ENCODE data around the gene AHCYL2. TPM values are rescaled to one million over a fixed set of nuclear protein-coding genes. Genes with fewer than 3 reads are reported as not detected.
A peak's percentile ranks its signal among the peaks of the same experiment; 100 is the strongest.
"Not testable (repeated sequence)": the region's sequence is repeated elsewhere in the genome, so short reads cannot be mapped to it uniquely, and the experiment has no call there.

The AHCYL2 gene
- total RNA-seq, 2 experiments from 2014 or later, result 5.0 to 8.7 TPM

DNA sequence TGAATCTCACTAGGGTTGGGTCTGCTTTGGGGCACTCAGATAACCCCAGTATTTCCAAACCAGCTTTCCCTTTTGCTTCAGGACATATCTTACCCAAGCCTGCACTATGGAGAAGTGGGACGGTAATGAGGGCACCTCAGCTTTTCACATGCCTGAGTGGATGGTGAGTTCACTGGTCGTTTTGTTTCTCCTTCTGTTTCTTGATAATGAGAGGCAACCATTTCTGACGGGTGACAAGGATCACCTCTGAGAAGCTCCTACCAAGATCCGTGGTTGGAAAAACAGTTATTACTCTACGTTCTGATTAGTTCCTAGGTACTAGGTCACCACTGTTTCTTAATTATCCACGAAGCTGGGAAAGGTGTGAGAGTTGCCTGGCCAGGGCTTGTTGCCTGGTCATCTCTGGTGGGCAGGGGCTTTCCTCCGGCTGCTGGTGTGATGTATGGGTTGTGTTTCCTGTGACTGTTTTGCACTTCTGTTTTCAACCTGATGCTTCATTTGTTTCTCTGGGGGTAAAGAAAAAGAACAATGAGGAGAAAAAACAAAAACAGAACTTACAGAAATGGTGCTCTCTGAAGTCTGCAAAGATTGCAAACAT, 143.7 kb downstream of the AHCYL2 start:
- Histone ChIP-seq H3K36me3 (ENCODE audit: insufficient read depth, low read length) (no peaks in the 10 kb centered on the region), H2AFZ (ENCODE audit: low read length) (peak overlapping the region; percentile 31; the same call in 1 of the 2 replicates), H3K9me2 (ENCODE audit: insufficient read depth, low read length) (no peaks in the 10 kb centered on the region), H3K9me3 (ENCODE audit: low read length) (no peaks in the 10 kb centered on the region), H4K20me1 (ENCODE audit: insufficient read depth, low read length) (no peaks in the 10 kb centered on the region), H3K4me2 (ENCODE audit: low read length) (peak overlapping the region; percentile 5; the same call in 1 of the 2 replicates), H3K79me2 (ENCODE audit: insufficient read depth, low read depth, low read length) (no peaks in the 10 kb centered on the region), H3K4me3 (ENCODE audit: low read depth, low read length, poor library complexity, severe bottlenecking) (no peak overlapping the region), H3K27ac (ENCODE audit: low read depth, low read length, poor library complexity, severe bottlenecking) (no peak overlapping the region), H3K4me1 (ENCODE audit: insufficient read depth, low read length, poor library complexity, severe bottlenecking) (peaks cover 12% of the 10 kb centered on the region)
- BruUV-seq (replicated peaks), result no TSS peak
- intact Hi-C loops (cut with micrococcal nuclease; ENCODE audit: unreplicated experiment), result loop anchor here (5.0 to 10.0 kb wide), 3 partner anchors 151 to 456 kb away; no protein-coding TSS in a partner anchor
- ChIA-PET CTCF (ENCODE audit: unreplicated experiment) (interaction anchor here (0.5 to 2.1 kb wide), 8 partner anchors 8 to 801 kb away, joined by 3 to 9 read pairs (median 6); partner anchors contain the start of gene STRIP2), POLR2A (interaction anchor here (0.6 to 1.8 kb wide), 6 partner anchors 9 to 529 kb away, joined by 3 to 13 read pairs (median 4); no protein-coding TSS in a partner anchor)
- peak; percentile 10 for DNase-seq (ENCODE audit: low spot score)
- TF ChIP-seq EZH2phosphoT487 (IDR thresholded peaks at IDR 0.05; ENCODE audit: borderline replicate concordance, low read depth, low read length), result no peak
- no peak for TF ChIP-seq CTCF (conservative IDR thresholded peaks at IDR 0.05; ENCODE audit: low read length)

DNA sequence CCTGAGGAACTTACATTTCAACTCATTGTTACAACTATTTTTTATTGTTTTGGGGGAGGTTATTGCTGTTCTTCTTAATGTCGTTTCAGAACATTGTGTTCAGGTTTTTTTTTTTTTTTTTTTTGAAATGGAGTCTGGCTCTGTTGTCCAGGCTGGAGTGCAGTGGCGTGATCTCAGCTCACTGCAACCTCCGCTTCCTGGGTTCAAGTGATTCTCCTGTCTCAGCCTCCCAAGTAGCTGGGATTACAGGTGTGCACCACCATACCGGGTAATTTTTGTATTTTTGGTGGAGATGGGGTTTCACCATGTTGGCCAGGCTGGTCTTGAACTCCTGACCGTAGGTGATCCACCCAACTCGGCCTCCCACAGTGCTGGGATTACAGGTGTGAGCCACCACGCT, 144.6 kb downstream of the AHCYL2 start:
- BruUV-seq (replicated peaks); H3K9me3 ChIP-seq (ENCODE audit: low read length); H3K4me3 ChIP-seq (ENCODE audit: low read depth, low read length, poor library complexity, severe bottlenecking); H3K27ac ChIP-seq (ENCODE audit: low read depth, low read length, poor library complexity, severe bottlenecking); H2AFZ ChIP-seq (ENCODE audit: low read length); H3K36me3 ChIP-seq (ENCODE audit: insufficient read depth, low read length); H3K4me2 ChIP-seq (ENCODE audit: low read length); H3K79me2 ChIP-seq (ENCODE audit: insufficient read depth, low read depth, low read length); CTCF ChIA-PET (ENCODE audit: unreplicated experiment); H3K9me2 ChIP-seq (ENCODE audit: insufficient read depth, low read length); H4K20me1 ChIP-seq (ENCODE audit: insufficient read depth, low read length); DNase-seq (ENCODE audit: low spot score): not testable (repeated sequence)
- H3K4me1 ChIP-seq (ENCODE audit: insufficient read depth, low read length, poor library complexity, severe bottlenecking), result peaks cover 12% of the 10 kb centered on the region
- POLR2A ChIA-PET, result interaction anchor here (0.6 to 3.0 kb wide), 5 partner anchors 9 to 388 kb away, joined by 4 to 16 read pairs (median 6); no protein-coding TSS in a partner anchor
- intact Hi-C loops (cut with micrococcal nuclease; ENCODE audit: unreplicated experiment), result loop anchor here (5.0 to 10.0 kb wide), 3 partner anchors 152 to 455 kb away; no protein-coding TSS in a partner anchor

DNA sequence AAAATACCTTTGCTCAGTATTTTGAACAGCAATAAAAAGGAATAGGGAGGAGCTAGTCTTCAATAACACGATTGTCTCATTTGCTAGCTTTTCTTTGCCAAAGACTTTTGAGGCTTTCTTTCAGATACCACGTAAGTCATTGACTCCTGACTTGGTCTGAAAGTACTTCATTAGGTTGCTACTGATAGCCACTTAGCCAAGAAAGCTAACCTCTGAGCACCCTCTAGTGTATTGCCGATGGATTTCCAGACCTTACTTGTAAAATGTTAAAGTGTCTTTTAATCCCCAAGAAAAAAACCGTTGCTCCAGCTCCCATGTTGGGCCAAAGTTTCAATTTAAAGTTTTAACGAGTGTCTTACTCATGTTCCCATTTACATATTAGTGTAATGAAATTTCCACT, 146.0 kb downstream of the AHCYL2 start:
- Histone ChIP-seq H3K36me3 (ENCODE audit: insufficient read depth, low read length) (no peaks in the 10 kb centered on the region), H2AFZ (ENCODE audit: low read length) (no peak overlapping the region), H3K9me2 (ENCODE audit: insufficient read depth, low read length) (no peaks in the 10 kb centered on the region), H3K4me2 (ENCODE audit: low read length) (no peak overlapping the region), H3K4me3 (ENCODE audit: low read depth, low read length, poor library complexity, severe bottlenecking) (no peak overlapping the region), H3K79me2 (ENCODE audit: insufficient read depth, low read depth, low read length) (no peaks in the 10 kb centered on the region), H3K9me3 (ENCODE audit: low read length) (no peaks in the 10 kb centered on the region), H3K4me1 (ENCODE audit: insufficient read depth, low read length, poor library complexity, severe bottlenecking) (peaks cover 12% of the 10 kb centered on the region), H4K20me1 (ENCODE audit: insufficient read depth, low read length) (no peaks in the 10 kb centered on the region), H3K27ac (ENCODE audit: low read depth, low read length, poor library complexity, severe bottlenecking) (no peak overlapping the region)
- no TSS peak for BruUV-seq (replicated peaks)
- ChIA-PET POLR2A (interaction anchor here (0.8 to 3.0 kb wide), 3 partner anchors 9 to 101 kb away, joined by 3 to 16 read pairs (median 5); no protein-coding TSS in a partner anchor), CTCF (ENCODE audit: unreplicated experiment) (no interaction called here)
- TF ChIP-seq CTCF (conservative IDR thresholded peaks at IDR 0.05; ENCODE audit: low read length) (no peak), EZH2phosphoT487 (IDR thresholded peaks at IDR 0.05; ENCODE audit: borderline replicate concordance, low read depth, low read length) (no peak)
- intact Hi-C loops (cut with micrococcal nuclease; ENCODE audit: unreplicated experiment), result no loop called here
- no peak for DNase-seq (ENCODE audit: low spot score)

All from OCI-LY7 (cell line).